Prostate gland (tissue), 2 donors: ENCODE measurements around the gene CAMKK2. TPM values are rescaled to one million over a fixed set of nuclear protein-coding genes. Genes with fewer than 3 reads are reported as not detected.
"Not testable (repeated sequence)": the region's sequence is repeated elsewhere in the genome, so short reads cannot be mapped to it uniquely, and the experiment has no call there.

Source experiments
- DNase-seq: peaks from one replicate; pipeline ENCODE4 v3.0.0-alpha.2; 2019; ENCODE audit warnings: low spot score
- H3K27ac ChIP-seq, 2 donors: fragments of 200-600 bp; sonication (generic); 2 replicates each; pipeline ENCODE4 v1.5.1; 2017 to 2019
- H3K27me3 ChIP-seq: fragments of 200-600 bp; sonication (generic); replicated peaks from 2 replicates; pipeline ENCODE4 v1.5.1; 2019; ENCODE audit not compliant: insufficient read depth
- H3K36me3 ChIP-seq, 2 donors: fragments of 200-600 bp; sonication (generic); 1 replicate in 1 of 2; 2 replicates in 1 of 2; pipeline versions ENCODE4 v1.5.1 to v1.8.1; 2017 to 2019
- H3K4me1 ChIP-seq: fragments of 200-600 bp; sonication (generic); replicated peaks from 2 replicates; pipeline ENCODE4 v1.5.1; 2019
- H3K4me3 ChIP-seq, 2 donors: fragments of 200-600 bp; sonication (generic); 2 replicates each; pipeline ENCODE4 v1.5.1; 2017 to 2019
- H3K9me3 ChIP-seq: fragments of 200-600 bp; sonication (generic); 2 replicates; pipeline ENCODE4 v1.5.1; 2017
- POLR2A ChIP-seq: fragments of 450-650 bp; IDR thresholded peaks from one replicate; pipeline ENCODE4 v1.6.1; 2016; ENCODE audit warnings: antibody characterized with exemption, mild to moderate bottlenecking
- POLR2AphosphoS5 ChIP-seq: sonication (generic); formaldehyde crosslinking; IDR thresholded peaks from one replicate; pipeline ENCODE4 v1.6.1; 2017; ENCODE audit warnings: antibody characterized with exemption
- WGBS: methylation state at CpG from one replicate; pipeline ENCODE4 v1.1.5; 2018; 5-methylcytosine and 5-hydroxymethylcytosine counted together
- intact Hi-C: fragments of 100-400 bp; cut with DNase I; formaldehyde crosslinking; loops from one replicate; pipeline ENCODE4 v1.14.2; 2022
- total RNA-seq, 2 donors: library from RNA; depleted of rRNA; stranded (reverse); fragments of >200 nt; gene quantifications; one replicate each; pipeline ENCODE4 v1.1.0, GENCODE V29; 2016
- TF ChIP-seq, protein P1 (sequence below), 4 experiments: fragments of 200-600 bp in 2 of 4; fragments of 450-650 bp in 2 of 4; sonication (generic) in 2 of 4; IDR thresholded peaks; 1 replicate in 3 of 4; 2 replicates in 1 of 4; pipeline ENCODE4 v1.5.1; 2016 to 2019; ENCODE audit warnings: antibody characterized with exemption in 4 of 4, mild to moderate bottlenecking in 2 of 4, moderate library complexity in 2 of 4

CAMKK2 gene
- total RNA-seq, 2 donors from 2014 or later, result 26.9 to 52.2 TPM

DNA sequence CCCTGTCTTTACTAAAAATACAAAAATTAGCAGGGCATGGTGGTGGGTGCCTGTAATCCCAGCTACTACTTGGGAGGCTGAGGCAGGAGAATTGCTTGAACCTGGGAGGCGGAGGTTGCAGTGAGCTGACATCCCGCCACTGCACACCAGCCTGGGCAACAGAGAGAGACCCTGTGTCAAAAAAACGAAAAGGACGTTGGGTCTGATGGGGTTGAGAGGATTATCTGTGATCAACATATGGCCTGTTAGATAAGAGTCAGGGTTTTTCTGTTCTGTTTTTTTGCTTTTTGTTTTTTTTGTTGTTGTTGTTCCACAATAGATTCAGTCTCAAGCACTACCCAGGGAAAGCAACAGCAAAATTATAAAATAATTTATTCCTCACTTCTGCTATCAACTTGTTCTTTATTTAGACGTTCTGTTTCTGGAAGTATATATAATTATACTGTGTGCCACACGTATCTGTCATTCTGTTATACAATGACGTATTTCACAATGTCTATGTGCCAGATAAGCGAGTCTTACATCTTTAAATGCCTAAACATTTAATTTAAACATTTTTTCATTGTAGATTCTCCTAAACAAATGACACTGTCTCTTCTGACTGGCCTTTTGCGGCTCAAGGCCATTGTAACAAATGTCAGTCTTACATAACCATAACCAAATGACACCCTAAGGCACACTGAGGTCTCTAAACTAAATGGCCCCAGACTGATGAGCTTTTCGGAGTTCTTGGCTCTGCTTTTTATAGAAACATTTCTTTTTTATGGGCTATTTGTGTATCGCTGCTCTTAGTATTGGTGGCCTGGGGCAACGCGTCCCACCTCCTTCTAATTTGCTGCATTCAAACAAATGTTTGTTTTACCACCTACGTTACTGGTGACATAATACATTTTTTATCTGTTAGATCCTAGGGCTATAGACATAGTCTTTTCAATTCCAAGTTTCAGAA lies 93.8 kb downstream of the CAMKK2 start:
- intact Hi-C loops, result no loop called here
- 41% methylated on average over 14 of the region's 14 CpGs for WGBS
- Histone ChIP-seq H3K27me3 (no peaks in the 10 kb centered on the region), H3K4me3 (no peak overlapping the region), H3K36me3 (no peaks in the 10 kb centered on the region), H3K9me3 (no peaks in the 10 kb centered on the region), H3K4me1 (no peaks in the 10 kb centered on the region), H3K27ac (no peak overlapping the region)
- TF ChIP-seq POLR2A (no peak), POLR2AphosphoS5 (no peak)
- TF ChIP-seq, protein P1, sequence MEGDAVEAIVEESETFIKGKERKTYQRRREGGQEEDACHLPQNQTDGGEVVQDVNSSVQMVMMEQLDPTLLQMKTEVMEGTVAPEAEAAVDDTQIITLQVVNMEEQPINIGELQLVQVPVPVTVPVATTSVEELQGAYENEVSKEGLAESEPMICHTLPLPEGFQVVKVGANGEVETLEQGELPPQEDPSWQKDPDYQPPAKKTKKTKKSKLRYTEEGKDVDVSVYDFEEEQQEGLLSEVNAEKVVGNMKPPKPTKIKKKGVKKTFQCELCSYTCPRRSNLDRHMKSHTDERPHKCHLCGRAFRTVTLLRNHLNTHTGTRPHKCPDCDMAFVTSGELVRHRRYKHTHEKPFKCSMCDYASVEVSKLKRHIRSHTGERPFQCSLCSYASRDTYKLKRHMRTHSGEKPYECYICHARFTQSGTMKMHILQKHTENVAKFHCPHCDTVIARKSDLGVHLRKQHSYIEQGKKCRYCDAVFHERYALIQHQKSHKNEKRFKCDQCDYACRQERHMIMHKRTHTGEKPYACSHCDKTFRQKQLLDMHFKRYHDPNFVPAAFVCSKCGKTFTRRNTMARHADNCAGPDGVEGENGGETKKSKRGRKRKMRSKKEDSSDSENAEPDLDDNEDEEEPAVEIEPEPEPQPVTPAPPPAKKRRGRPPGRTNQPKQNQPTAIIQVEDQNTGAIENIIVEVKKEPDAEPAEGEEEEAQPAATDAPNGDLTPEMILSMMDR (IDR thresholded peaks at IDR 0.05), result no peak
- DNase-seq, result no peak

DNA sequence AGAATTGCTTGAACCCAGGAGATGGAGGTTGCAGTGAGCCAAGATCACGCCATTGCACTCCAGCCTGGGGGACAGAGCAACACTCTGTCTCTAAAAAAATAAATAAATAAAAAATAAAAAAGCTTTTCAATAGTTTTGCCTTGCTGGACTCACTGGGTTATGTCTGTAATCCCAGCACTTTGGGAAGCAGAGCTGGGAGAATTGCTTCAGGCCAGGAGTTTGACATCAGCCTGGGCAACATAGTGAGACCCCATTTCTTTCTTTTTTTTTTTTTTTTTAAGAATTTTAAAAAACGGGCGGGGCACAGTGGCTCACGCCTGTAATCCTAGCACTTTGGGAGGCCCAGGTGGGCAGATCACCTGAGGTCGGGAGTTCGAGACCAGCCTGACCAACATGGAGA lies 95.4 kb downstream of the CAMKK2 start:
- 94% methylated on average over 6 of the region's 6 CpGs for WGBS
- intact Hi-C loops, H3K4me1 ChIP-seq: not testable (repeated sequence)

DNA sequence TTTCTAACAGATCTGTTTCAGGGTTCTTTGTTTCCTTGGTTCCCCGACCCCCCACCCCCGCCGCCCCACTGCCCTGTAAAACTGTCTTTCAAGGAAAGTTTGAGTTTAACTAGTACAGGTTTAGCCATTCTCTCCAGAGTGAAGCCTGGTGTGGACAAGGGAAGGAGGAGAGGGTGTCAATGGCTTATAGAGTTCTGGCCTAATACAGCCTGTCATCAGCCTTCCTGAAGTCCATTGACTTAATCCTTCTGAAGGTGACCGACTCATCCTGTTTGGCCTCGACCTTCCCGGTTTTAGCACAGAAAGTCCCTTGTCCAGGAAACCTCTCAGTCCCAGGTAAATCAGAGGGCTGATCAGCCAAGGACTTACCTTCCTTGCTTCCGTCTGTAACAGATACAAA lies 97.6 kb downstream of the CAMKK2 start:
- no peaks in the 10 kb centered on the region for H3K9me3 ChIP-seq
- no peaks in the 10 kb centered on the region for H3K27me3 ChIP-seq
- no peak overlapping the region for H3K27ac ChIP-seq
- WGBS, result 61% methylated on average over 7 of the region's 7 CpGs
- H3K4me1 ChIP-seq, result no peaks in the 10 kb centered on the region
- DNase-seq, result no peak
- TF ChIP-seq POLR2AphosphoS5 (no peak), POLR2A (no peak)
- TF ChIP-seq, protein P1 (IDR thresholded peaks at IDR 0.05), result no peak
- no peak overlapping the region for H3K4me3 ChIP-seq
- no peaks in the 10 kb centered on the region for H3K36me3 ChIP-seq
- intact Hi-C loops, result no loop called here

More for the DNA sequence above, 95.4 kb downstream of the CAMKK2 start:
- not testable (repeated sequence) for DNase-seq, H3K36me3 ChIP-seq, H3K27ac ChIP-seq, H3K9me3 ChIP-seq, H3K27me3 ChIP-seq, H3K4me3 ChIP-seq

DNA sequence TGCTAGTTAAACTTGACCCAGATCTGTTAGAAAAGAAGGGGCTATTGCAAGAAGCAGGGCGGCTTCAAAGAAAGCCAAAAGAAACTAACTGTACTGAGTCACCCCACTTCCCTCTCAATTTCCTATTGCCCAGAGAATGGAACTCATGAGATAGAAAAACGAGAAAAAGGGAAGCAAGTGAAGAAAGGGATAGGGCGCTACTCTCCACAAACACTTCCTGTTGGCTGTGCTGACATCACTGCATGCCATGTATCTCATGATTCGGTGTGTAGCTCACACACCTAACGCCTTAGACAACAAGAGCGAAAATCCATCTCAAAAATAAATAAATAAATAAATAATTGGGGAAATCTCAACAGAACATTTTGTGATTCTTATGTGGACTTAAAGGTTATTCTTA lies 99.6 kb downstream of the CAMKK2 start:
- no peaks in the 10 kb centered on the region for H3K27me3 ChIP-seq
- DNase-seq, result no peak
- no peaks in the 10 kb centered on the region for H3K9me3 ChIP-seq
- H3K4me1 ChIP-seq, result no peaks in the 10 kb centered on the region
- H3K4me3 ChIP-seq, result no peak overlapping the region
- H3K36me3 ChIP-seq, result no peaks in the 10 kb centered on the region
- intact Hi-C loops, result no loop called here
- H3K27ac ChIP-seq, result no peak overlapping the region
- TF ChIP-seq, protein P1 (IDR thresholded peaks at IDR 0.05), result no peak
- no peak for TF ChIP-seq POLR2A
- no peak for TF ChIP-seq POLR2AphosphoS5
- 84% methylated on average over 6 of the region's 6 CpGs for WGBS

DNA sequence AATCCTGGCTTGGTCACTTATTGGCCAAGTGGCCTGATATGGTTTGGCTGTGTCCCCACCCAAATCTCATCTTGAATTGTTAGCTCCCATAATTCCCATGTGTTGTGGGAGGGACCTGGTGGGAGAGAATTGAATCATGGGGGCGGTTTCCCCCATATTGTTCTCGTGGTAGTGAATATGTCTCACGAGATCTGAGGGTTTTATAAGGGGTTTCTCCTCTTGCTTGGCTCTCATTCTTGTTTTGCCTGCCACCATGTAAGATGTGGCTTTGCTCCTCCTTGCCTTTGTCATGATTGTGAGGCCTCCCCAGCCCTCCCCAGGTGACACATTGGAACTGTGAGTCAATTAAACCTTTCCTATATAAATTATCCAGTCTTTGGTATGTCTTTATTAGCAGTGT lies 105.4 kb downstream of the CAMKK2 start:
- H3K4me3 ChIP-seq, result no peak overlapping the region
- no peaks in the 10 kb centered on the region for H3K9me3 ChIP-seq
- H3K4me1 ChIP-seq, result no peaks in the 10 kb centered on the region
- H3K27ac ChIP-seq, result no peak overlapping the region
- WGBS, result 92% methylated on average over 3 of the region's 3 CpGs
- H3K36me3 ChIP-seq, result no peaks in the 10 kb centered on the region
- no peaks in the 10 kb centered on the region for H3K27me3 ChIP-seq
- TF ChIP-seq POLR2A (no peak), POLR2AphosphoS5 (no peak)
- TF ChIP-seq, protein P1 (IDR thresholded peaks at IDR 0.05), result no peak
- intact Hi-C loops, result no loop called here
- DNase-seq, result no peak
